Hepatic stellate cell (primary cell): ENCODE data around the gene DTD1.

ENCODE experiments used
- DNase-seq: peaks from one replicate; pipeline ENCODE4 v3.0.0; 2011; ENCODE audit warnings: low spot score

The DTD1 gene

GRCh38 chr20:18663932-18664331 lies 76.1 kb downstream of the DTD1 start:
- no peak for DNase-seq

GRCh38 chr20:18665135-18665534 lies 77.3 kb downstream of the DTD1 start:
- DNase-seq: no peak

GRCh38 chr20:18666803-18667415 lies 79.1 kb downstream of the DTD1 start:
- no peak for DNase-seq

- DNase-seq: no peak
Observed at GRCh38 chr20:18669241-18670019, 81.6 kb downstream of the DTD1 start.

GRCh38 chr20:18671203-18671710 lies 83.4 kb downstream of the DTD1 start:
- no peak for DNase-seq

- DNase-seq: no peak
Observed at GRCh38 chr20:18672834-18673233, 85.0 kb downstream of the DTD1 start.

GRCh38 chr20:18676396-18676795 lies 88.5 kb downstream of the DTD1 start:
- DNase-seq: no peak

GRCh38 chr20:18677126-18677525 lies 89.3 kb downstream of the DTD1 start:
- no peak for DNase-seq

- DNase-seq: no peak
Observed at GRCh38 chr20:18678549-18679419, 90.9 kb downstream of the DTD1 start.

GRCh38 chr20:18683839-18684238 lies 96.0 kb downstream of the DTD1 start:
- no peak for DNase-seq

- no peak for DNase-seq
Observed at GRCh38 chr20:18684775-18685174, 96.9 kb downstream of the DTD1 start.

GRCh38 chr20:18685406-18685805 lies 97.6 kb downstream of the DTD1 start:
- DNase-seq: no peak

- DNase-seq: no peak
Observed at GRCh38 chr20:18686696-18687095, 98.8 kb downstream of the DTD1 start.

- no peak for DNase-seq
Observed at GRCh38 chr20:18688676-18689075, 100.8 kb downstream of the DTD1 start.

GRCh38 chr20:18689557-18689956 lies 101.7 kb downstream of the DTD1 start:
- DNase-seq: no peak

GRCh38 chr20:18692447-18692846 lies 104.6 kb downstream of the DTD1 start:
- no peak for DNase-seq

- DNase-seq: no peak
Observed at GRCh38 chr20:18694071-18694470, 106.2 kb downstream of the DTD1 start.

GRCh38 chr20:18695175-18695574 lies 107.3 kb downstream of the DTD1 start:
- no peak for DNase-seq

- no peak for DNase-seq
Observed at GRCh38 chr20:18698735-18699380, 111.0 kb downstream of the DTD1 start.

GRCh38 chr20:18701969-18702368 lies 114.1 kb downstream of the DTD1 start:
- DNase-seq: no peak

- peak; percentile 39 for DNase-seq
Observed at GRCh38 chr20:18702736-18703135, 114.9 kb downstream of the DTD1 start.

- DNase-seq: peak; percentile 91
Observed at GRCh38 chr20:18705490-18705889, 117.6 kb downstream of the DTD1 start.
